HL-60/S4 treated with retinoic acid at 250 ng/mL for 4 days and 3 days (cell line): ENCODE results near the gene GUCD1.

Experiments
- in situ Hi-C: fragments of 300-500 bp; cut with MboI; formaldehyde crosslinking; loops from 2 replicates; pipeline ENCODE4 v1.7.0; 2022; ENCODE audit warnings: low sequenced_read_pairs

GUCD1 gene

DNA sequence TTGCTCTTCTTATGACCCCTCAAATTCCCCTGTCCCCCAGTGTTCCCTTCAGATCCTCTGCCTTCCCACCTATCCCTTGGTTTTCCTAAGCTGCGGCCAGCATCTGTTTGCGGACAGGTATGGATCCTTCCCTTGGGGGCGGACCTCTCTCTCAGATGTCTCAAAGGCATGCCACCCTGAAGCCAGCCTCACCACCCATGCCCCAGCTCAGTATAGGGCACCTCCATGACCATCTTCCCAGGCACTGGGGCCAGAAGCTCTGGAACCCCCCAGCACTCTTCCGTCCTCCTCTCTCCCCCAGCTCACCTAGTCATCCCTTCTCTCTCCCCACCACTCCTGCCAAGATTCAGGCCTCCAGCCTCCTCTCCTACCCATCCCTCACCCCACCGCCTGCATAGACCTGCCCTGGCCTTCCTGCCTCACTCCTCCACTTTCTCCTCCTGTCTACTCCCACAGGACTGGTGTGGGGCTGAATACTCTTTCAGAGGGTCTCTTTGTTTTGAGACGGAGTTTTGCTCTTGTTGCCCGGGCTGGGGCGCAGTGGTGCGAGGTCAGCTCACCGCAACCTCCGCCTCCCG, 35.7 kb upstream of the GUCD1 start:
- in situ Hi-C loops, result no loop called here

DNA sequence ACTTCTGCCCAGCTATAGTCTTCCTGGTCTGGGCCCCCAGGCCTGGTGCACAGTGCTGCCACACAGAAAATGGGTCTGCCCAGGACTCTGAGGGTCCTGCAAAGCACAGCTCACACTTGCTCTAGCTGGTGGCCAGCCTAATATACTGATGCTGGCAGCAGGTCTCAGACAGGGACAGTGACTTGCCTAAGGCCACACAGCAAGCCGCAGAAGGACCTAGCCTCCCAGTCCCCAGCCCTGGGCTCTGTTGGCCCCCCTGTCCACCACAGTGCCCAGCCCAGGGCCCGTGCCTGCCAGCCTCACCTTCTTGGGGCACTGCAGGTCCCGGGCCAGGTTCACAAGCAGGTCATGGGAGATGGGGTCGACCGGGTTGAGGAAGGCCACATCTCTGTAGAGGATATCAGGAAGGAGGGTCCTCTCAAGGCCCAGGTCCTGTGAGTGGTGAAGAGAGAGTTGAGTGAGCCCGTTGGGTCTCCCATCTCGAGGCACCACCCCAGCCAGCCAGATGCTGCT, 34.6 kb upstream of the GUCD1 start:
- in situ Hi-C loops, result no loop called here

DNA sequence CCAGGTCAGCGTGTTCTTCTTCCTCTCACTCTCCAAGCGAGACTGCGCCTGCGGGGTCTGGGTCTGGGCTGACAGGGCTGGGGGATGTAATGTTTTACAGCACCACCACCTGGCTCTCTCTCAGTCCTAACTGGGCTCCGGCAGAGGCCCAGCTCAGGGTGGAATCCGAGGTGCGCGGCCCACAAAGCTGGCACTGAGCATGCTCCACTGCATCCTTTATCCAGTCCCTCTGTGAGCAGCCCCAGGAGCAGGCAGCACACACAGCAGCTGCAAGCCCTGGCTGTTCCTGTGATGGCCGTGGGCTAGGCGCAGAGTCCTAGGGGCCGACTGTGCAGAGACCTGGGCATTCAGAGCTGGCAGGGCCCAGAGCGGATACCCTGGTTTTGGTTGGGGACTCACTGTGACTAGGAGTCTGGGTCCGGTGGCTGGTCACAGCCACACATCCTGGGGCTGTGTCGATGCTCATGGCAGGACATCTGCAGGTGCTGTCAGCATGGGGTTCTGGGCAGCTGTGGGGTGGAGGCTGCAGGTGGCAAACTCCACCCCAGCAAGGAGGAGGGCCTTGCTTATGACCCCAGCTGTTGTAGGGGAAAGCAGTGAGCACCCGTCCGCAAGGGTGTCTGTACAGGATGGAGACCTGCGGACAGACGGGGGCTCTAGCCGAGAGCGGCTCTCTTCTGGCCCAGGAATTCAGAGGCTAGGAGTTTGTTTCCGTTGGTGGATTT, 34.0 kb upstream of the GUCD1 start:
- in situ Hi-C loops, result no loop called here

DNA sequence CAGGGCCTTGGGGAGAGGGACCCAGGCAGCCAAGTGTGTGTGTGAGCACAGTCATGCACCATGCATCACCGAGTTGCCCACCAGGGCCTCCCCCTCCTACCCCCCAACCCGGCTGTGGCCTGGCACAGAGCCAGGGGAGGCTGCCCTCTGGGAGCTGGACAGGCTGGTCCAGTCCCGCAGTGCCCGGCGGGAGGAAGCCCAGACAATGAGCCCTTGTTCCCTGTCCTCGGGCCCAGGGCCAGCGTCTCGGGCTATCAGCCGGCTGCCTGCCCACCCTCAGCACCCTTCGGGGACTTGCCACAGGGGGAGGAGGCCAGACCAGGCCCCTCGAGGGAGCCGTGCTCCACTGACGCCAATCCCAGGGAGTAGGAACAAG, 33.4 kb upstream of the GUCD1 start:
- in situ Hi-C loops, result no loop called here

DNA sequence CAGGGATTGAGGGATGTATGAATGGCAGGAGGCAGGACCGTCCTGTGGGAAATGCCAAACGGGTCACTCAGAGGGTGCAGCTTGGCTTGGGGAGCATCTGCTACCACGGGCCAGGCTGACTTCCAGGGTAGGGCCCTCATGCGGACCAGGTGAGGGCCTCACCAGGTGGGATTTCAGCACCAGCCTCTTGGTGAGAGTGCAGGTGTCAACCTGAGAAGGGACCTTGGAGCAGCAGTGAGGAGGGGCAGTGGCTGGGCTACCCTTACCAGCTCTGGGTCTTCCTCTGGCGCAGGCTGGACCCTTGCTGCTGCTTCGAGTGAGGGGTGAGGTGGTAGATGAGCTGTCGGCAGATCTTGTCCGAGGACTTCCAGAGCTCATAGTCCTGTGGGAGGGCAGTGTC, 33.0 kb upstream of the GUCD1 start:
- in situ Hi-C loops, result no loop called here

DNA sequence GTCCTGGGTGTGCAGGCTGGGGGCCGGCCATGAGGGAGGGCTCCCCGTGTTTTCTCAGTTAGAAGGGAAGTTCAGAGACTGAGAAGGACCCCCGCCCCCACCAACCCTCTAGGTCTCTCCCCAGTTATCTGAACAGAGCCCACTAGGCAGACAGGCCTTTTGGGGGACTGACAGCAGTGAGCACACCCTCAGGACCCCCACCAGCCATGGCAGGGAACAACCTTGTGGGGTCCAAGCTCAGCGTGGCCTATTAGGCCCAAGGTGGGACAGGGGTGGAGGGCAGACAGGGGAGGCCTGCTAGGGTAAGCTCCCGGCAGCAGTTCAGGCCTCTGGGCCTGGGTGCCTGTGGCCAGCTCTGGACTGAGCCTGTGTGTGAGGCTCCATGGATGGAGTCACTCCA, 32.3 kb upstream of the GUCD1 start:
- in situ Hi-C loops, result no loop called here

DNA sequence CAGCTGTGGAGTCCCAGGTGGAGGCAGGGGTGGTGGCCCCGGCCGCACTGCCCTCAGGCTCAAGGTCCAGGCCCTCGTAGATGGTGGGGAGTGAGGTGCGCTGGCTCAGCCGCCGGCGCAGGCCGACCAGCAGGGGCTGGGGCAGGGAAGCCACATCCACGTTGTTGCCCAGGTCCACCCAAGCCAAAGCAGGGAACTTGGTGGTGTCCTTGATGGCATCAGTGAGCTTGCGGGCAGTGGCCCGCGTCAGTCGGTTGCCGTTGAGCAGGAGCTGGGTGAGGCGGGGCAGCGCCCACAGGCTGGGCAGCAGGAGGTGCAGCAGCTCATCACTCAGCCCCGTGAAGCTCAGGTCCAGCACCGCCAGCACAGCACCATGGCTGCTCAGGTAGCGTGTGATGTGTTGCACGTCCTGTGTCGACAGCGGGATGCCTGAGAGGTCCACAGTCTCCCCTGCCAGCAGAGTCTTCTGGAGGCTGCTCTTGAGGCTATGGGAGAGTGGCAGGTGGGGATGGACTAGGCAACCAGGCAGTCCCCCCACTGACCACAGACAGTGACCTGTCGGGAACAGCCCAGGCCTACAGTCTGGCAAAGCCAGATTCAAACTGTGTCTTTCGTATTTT, 31.1 kb upstream of the GUCD1 start:
- in situ Hi-C loops, result no loop called here

DNA sequence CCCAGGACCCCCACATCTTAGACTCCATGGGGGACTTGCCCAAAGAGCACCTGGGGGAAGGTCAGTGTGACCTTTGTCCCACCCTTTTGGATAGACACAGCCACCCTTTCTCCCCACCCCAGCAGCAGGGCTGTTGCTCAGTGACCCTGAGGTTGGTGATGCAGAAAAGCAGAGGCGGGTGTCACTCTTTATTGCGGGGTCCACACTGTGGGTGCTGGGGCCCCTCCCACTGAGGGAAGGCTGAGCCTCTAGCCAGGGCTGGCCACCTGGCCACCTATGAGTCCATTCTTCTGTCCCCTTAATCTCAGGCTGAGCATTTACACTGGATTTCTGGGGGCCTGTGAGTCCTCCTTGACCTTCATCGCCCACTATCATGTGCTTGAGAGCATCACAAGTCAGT, 30.5 kb upstream of the GUCD1 start:
- in situ Hi-C loops, result no loop called here

DNA sequence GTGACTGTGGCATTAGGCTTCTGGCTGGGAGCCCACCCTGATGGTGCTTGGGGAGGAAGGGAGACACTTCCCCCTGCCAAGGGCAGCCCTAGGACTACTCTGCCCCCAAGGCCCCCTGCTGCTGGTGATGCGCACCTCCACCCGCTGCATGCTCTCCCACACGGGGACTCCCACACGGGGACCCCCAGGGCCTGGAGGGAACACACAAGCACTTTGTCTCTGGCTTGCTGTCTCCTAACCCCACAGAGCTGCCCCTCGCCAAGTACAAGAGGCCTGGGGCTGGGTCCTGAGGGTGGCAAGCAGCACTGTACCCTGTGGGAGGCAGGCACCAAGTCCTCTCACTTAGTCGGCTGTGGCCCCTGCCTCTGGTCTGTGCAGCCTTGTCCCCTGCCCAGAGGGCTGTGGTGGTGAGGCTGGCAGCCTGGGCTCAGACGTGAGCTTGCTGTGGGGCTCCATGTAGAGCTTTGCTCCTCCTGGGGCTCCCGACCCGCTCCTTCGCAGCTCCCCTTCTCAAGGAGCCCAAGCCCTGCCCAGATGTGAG, 30.0 kb upstream of the GUCD1 start:
- in situ Hi-C loops, result no loop called here

DNA sequence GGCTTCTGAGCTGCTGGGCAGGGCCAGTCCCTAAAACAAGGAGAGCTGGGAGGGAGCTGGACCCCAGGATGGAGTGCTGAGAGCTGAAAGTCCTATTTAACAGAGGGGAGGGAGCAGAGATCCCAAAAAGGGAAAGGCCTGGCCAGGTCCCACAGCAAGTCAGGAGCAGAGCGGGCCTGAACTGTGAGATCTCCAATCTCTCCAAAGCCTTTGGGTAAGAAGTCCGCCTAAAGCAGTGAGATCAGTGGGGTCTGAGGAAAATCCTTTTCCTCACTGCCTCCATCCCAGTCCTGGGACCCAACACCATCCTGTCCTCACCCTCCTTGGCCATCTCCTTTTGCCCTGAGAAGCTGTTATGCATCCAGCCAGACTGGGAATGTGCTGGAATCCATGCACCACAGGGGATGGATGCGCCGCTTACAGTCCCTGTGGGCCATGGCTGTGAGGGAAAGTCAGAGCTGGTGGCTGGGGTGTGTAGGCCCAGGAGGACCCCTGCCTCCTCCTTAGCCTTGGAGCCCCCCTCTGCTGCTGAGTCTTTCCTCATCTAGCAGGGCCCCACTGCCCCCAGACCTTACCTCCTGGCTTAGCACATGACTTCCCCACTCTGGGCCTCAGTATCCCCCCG, 29.3 kb upstream of the GUCD1 start:
- in situ Hi-C loops, result no loop called here

DNA sequence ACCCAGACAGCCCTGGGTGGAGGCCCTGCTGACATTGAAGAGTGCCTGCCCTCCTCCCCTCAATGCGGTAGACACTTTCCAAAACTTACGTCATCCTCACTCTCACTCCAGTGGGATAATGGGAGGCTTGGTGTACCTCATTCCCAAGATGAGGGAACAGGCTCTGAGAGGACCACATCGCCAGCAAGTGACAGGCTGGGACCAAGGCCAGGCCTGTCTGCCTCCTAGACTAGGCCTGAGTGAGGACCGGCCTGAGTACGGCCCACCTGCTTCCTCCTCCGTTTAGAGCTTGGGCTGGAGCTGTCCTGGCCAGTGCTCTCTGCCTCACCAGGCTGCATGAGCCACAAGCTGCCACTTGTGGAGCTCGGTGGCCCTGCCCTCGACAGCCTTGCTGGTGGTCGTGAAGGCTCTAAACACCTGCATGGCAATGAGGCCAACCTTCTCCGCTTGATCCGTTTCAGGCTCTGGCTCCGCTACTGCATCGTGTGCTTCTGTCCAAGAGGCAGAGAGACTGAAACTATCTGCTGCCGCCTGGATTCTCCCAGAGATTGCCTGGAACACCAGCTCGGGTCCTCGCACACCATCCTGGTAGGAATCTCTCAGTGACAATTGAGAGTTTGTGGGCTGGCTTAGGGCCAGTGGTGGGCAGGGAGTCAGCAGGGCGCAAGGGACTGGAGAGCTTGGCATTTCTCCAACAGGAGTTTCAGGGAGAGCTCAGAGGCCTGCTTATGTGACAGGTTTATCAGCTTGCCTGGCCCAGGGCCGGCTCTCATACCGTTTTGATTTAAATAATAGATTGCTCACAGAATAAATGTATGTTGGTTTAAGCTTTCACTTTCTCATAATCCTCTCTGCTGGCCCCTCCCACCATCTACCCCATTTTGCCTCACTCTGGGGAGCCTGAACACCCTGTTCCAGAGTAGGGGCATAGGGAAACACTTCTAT, 28.6 kb upstream of the GUCD1 start:
- in situ Hi-C loops, result no loop called here

DNA sequence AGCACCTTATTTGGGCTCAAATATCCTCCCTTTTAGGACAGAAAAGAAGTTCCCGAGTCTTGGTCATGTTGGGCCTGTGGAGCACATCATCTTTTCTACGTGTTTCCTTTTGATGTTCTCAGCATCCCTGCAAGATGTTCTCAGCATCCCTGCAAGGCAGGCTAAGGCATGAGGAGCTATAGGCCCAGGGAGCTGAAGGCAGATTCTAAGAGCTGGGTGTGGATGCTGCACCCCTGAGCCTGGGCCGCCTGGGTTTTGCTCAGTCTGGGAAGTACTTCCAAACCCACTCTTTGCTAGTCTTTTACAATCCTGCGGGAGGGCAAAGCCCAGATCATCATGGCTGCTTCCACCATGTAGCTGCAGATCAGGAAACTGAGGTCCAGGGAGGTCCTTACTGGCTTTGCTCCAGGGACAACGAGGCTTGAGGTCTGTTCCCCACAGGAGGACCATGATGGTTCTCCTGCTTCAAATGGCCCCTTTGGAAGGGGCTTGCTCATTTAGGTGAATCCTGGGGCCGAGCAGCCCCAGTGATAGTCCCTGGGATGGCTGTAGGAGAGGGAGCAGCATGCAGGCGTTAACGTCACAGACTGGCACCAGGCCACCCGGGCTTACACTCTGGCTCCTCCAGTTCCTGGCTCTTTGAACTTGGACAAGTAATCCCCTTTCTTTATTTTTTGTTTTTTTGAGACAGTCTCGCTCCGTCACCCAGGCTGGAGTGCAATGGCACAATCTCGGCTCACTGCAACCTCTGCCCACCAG, 27.3 kb upstream of the GUCD1 start:
- in situ Hi-C loops, result no loop called here

DNA sequence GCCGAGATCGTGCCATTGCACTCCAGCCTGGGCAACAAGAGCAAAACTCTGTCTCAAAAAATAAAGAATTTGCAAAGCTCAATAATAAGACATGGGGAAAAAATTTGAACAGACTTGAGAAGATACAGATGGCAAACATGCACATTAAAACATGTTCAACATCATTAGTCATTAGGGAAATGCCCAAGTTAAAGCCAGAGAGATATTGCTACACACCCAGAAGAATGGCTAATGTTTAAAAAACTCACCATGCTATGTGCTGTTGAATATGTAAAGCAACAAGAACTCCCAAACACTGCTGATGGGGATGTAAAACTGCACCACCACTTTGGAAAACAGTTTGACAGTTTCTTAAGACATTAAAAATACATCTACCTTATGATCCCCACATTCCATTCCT, 25.3 kb upstream of the GUCD1 start:
- in situ Hi-C loops, result no loop called here

DNA sequence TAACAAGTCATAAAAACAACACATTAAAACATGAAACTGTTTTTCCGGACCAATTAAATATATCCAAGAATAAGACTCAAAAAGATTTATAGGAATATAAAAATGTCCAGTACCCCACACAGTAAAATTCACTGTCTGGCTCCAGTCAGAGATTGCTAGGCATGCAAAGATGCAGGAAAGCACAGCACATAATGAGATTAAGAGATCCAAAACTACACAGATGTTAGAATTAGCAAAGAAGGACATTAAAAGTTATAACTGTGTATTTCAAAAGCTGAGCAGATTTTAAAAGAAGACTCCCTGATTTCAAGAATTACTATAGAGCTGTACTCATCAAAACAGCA, 24.3 kb upstream of the GUCD1 start:
- in situ Hi-C loops, result no loop called here

DNA sequence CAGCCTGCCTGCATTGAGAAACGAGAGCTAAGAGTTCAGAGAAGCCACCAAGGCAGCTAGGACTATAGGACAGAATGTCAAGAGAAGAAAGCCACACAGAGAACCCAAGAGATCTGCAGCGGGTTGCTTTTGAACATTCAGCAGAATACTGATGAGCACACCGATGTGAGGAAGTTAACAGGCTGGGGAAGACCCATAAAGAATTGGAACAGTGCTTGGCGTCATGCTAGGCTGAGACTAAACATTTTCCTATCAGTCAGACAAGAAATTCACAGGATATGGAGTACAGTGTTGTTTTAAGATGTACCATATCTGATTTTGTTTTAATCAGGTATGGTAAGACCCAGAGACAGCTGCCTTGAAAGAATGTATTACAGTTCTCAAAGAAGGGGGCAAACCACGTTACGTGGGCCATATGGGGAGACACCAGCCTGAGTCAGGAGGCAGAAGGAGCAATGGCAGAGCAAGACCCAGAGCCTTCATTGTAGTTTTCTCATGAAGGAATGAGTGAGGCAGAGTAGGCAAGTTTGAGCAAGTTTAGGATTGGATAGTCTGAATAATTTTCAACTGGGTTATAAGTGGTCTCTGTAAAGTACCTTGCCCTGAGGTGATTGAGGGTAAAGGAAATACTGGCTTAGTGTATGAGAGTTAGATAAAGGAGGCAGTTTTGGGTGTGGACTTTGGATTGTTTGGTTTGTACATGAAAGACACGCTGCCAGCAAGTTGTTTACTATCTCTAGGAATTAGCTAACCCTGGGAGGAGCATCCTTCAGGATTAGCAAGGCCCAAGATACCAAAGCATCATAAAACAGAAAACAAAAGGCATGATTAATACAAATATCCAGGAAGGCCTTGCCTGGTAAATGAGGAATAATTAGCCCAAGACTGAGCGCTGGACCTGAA, 23.7 kb upstream of the GUCD1 start:
- in situ Hi-C loops, result no loop called here

DNA sequence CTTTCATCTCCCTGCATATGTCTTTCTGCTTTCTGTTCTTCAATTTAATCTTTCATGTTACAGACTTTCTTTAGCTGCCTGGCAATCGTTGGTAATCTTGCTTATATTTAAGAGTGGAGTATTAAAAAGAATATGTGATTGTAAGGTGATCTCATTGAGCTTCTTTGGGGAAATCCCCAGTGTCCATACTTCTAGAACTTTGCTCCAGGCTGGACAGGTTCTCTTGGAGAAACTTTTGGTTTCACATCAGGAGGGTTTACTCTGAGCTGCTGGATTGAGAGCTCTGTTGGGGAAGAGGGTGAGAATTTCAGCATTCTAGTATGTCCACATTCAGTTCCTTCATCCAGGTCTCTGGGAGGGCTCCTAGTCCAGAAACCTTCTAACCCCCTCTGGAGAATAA, 21.8 kb upstream of the GUCD1 start:
- in situ Hi-C loops, result no loop called here

DNA sequence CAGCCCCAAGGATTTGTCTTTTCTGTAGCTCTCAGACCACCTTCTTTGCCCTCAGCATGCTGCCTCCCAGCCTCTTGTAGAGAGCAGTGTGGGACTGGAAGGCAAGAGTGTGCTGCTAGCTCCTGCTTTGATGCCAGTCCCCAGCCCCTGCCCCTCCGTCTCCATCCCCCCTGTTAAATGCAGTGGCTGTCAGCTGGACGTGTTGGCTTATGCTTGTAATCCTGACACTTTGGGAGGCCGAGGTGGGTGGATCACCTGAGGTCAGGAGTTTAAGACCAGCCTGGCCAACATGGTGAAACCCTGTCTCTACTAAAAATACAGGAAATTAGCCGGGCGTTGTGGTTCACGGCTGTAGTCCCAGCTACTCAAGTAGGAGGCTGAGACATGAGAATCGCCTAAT, 16.3 kb upstream of the GUCD1 start:
- in situ Hi-C loops, result no loop called here

DNA sequence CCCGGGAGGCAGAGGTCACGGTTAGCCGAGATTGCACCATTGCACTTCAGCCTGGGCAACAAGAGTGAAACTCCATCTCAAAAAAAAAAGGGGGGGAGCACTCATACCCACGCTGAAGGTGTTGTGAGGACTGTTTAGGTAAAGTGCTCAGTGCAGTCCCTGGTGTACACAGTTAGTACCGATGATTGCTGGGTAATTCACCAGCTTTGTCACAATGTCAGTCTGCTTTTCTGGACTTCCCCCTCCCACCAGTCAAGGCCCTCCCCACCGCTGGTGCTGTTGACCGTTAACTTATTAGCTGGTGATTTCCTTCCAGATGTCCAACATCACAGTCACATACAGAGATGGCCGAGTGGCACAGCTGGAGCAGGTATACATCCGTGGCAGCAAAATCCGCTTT, 12.7 kb upstream of the GUCD1 start:
- in situ Hi-C loops, result no loop called here

DNA sequence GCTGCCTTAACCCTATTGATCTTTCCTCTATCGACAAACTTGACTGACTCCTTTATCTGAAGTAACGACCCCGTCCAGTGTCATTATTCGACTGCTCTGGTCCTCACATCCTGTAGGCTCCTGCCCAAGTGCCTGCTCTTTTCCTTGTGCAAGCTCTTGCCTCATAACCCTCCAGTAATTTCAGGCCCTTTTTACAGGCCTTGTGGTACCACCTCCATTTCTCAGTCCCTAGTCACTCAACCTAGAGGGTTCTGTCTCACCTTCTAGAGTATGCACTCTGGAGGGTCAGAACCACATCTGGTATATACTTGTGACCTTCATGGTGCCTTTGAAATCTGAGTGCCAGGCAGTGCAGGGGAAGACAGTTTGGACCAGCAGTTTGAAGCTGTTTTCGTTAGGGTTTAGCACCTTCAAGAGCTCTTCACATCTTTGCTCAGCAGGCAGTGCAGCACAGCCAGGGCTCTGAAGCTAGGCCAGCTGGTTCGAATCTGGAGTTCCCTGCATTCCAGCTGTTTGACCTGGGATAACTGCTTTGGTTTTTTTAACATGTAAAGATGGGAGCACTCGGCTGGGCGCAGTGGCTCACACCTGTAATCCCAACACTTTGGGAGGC, 12.1 kb upstream of the GUCD1 start:
- in situ Hi-C loops, result no loop called here
